GM10266 (cell line): ENCODE measurements around the gene EVA1A.

Experiments used
- DNase-seq: peaks from one replicate; pipeline ENCODE4 v3.0.0; 2012; ENCODE audit errors: extremely low spot score
- CTCF ChIP-seq: IDR thresholded peaks from 2 replicates; pipeline ENCODE4 v1.5.1; 2012; ENCODE audit warnings: mild to moderate bottlenecking, low read depth; ENCODE audit not compliant: control insufficient read depth, insufficient read depth; ENCODE audit errors: missing control alignments

The EVA1A gene

GRCh38 chr2:75549401-75550253 lies 11.1 kb downstream of the EVA1A start:
- no peak for TF ChIP-seq CTCF
- DNase-seq: no peak

GRCh38 chr2:75548036-75548573 lies 12.6 kb downstream of the EVA1A start:
- TF ChIP-seq CTCF: no peak
- no peak for DNase-seq

GRCh38 chr2:75547345-75548035 lies 13.2 kb downstream of the EVA1A start:
- no peak for TF ChIP-seq CTCF
- DNase-seq: no peak

- no peak for TF ChIP-seq CTCF
- no peak for DNase-seq
These were observed 14.8 kb downstream of the EVA1A start for GRCh38 chr2:75545922-75546321.

DNA sequence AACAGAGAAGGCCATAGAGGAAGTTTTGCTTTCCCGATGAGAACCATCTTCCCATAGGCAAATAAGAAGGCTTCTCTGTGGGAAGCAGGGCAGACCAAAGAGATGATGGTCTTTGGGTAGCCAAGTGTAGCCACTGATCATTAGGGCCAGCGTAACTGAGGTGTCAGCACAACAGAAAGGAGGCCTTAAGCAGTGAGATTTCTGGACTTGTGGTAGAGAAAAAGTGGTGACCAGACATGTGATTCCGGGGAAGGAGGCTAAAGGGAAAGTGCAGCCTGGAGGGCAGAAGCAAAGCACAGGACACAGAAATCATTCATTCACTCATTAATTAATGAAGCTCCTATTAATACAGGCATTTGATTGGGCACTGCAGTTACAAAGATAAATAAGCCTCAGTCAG lies 15.4 kb downstream of the EVA1A start:
- DNase-seq: no peak
- no peak for TF ChIP-seq CTCF

GRCh38 chr2:75543446-75543845 lies 17.3 kb downstream of the EVA1A start:
- DNase-seq: no peak
- TF ChIP-seq CTCF: no peak

- no peak for TF ChIP-seq CTCF
- no peak for DNase-seq
These were observed 19.3 kb downstream of the EVA1A start for GRCh38 chr2:75541430-75541829.
